ENCODE data around the gene CD46. TPM values are rescaled to one million over a fixed set of nuclear protein-coding genes. Genes with fewer than 3 reads are reported as not detected.

The CD46 gene
- total and polyA plus RNA-seq, 3 donors from 2014 or later, result 80.7 to 130 (median 107) TPM

DNA sequence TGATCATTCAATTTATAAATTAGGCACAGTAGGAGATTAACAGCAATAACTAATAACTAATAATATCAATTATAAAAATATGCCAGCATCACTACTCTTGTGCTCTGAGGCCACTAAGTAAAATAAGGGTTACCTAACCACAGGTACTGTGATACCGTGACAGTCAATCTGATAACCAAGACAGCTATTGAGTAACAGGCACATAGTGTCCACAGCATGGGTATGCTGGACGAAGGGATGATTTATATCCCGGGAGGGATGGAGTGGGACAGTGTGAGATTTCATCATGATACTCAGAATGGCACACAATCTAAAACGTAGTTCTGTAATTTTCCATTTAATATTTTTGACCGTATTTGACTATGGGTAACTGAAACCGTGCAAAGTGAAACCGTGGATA, 39.4 kb downstream of the CD46 start:
- TF ChIP-seq, protein P1, sequence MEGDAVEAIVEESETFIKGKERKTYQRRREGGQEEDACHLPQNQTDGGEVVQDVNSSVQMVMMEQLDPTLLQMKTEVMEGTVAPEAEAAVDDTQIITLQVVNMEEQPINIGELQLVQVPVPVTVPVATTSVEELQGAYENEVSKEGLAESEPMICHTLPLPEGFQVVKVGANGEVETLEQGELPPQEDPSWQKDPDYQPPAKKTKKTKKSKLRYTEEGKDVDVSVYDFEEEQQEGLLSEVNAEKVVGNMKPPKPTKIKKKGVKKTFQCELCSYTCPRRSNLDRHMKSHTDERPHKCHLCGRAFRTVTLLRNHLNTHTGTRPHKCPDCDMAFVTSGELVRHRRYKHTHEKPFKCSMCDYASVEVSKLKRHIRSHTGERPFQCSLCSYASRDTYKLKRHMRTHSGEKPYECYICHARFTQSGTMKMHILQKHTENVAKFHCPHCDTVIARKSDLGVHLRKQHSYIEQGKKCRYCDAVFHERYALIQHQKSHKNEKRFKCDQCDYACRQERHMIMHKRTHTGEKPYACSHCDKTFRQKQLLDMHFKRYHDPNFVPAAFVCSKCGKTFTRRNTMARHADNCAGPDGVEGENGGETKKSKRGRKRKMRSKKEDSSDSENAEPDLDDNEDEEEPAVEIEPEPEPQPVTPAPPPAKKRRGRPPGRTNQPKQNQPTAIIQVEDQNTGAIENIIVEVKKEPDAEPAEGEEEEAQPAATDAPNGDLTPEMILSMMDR (IDR thresholded peaks at IDR 0.05), result no peak
- TF ChIP-seq POLR2A (IDR thresholded peaks at IDR 0.05), result no peak
- DNase-seq, result no peak
- Histone ChIP-seq H3K27me3 (no peaks in the 10 kb centered on the region), H3K9me3 (no peaks in the 10 kb centered on the region), H3K27ac (no peak overlapping the region), H3K36me3 (ENCODE audit: low read depth, missing control alignments) (no peaks in the 10 kb centered on the region), H3K4me1 (no peaks in the 10 kb centered on the region), H3K4me3 (no peak overlapping the region)
- intact Hi-C loops (cut with DNase I; ENCODE audit: low total_unique reads), result no loop called here
- WGBS, 2 donors, result 87 to 91% methylated on average over 7 of the region's 7 CpGs

DNA sequence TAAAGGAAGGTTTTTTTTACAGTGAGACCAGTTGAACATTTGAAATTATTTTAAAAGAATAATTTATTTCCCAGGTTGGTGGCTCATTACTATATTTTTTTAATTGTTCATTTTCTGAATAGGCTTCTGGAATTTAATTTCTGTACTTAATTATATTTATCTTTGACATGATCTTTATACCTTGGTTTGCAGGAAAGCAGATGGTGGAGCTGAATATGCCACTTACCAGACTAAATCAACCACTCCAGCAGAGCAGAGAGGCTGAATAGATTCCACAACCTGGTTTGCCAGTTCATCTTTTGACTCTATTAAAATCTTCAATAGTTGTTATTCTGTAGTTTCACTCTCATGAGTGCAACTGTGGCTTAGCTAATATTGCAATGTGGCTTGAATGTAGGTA, 41.5 kb downstream of the CD46 start:
- no peaks in the 10 kb centered on the region for H3K9me3 ChIP-seq
- no peak overlapping the region for H3K4me3 ChIP-seq
- no peak for DNase-seq
- no peaks in the 10 kb centered on the region for H3K4me1 ChIP-seq
- intact Hi-C loops (cut with DNase I; ENCODE audit: low total_unique reads), result no loop called here
- no peaks in the 10 kb centered on the region for H3K36me3 ChIP-seq (ENCODE audit: low read depth, missing control alignments)
- no peak for TF ChIP-seq POLR2A (IDR thresholded peaks at IDR 0.05)
- TF ChIP-seq, protein P1 (IDR thresholded peaks at IDR 0.05), result no peak
- H3K27me3 ChIP-seq, result no peaks in the 10 kb centered on the region
- no peak overlapping the region for H3K27ac ChIP-seq

DNA sequence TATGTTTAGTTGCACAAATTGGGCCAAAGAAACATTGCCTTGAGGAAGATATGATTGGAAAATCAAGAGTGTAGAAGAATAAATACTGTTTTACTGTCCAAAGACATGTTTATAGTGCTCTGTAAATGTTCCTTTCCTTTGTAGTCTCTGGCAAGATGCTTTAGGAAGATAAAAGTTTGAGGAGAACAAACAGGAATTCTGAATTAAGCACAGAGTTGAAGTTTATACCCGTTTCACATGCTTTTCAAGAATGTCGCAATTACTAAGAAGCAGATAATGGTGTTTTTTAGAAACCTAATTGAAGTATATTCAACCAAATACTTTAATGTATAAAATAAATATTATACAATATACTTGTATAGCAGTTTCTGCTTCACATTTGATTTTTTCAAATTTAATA, 43.0 kb downstream of the CD46 start:
- no peak for DNase-seq
- Histone ChIP-seq H3K9me3 (no peaks in the 10 kb centered on the region), H3K27ac (no peak overlapping the region), H3K4me1 (no peaks in the 10 kb centered on the region), H3K4me3 (no peak overlapping the region), H3K36me3 (ENCODE audit: low read depth, missing control alignments) (no peaks in the 10 kb centered on the region), H3K27me3 (no peaks in the 10 kb centered on the region)
- 68 to 77% methylated on average over 2 of the region's 2 CpGs for WGBS, 2 donors
- intact Hi-C loops (cut with DNase I; ENCODE audit: low total_unique reads), result no loop called here
- TF ChIP-seq, protein P1 (IDR thresholded peaks at IDR 0.05), result no peak
- TF ChIP-seq POLR2A (IDR thresholded peaks at IDR 0.05), result no peak

DNA sequence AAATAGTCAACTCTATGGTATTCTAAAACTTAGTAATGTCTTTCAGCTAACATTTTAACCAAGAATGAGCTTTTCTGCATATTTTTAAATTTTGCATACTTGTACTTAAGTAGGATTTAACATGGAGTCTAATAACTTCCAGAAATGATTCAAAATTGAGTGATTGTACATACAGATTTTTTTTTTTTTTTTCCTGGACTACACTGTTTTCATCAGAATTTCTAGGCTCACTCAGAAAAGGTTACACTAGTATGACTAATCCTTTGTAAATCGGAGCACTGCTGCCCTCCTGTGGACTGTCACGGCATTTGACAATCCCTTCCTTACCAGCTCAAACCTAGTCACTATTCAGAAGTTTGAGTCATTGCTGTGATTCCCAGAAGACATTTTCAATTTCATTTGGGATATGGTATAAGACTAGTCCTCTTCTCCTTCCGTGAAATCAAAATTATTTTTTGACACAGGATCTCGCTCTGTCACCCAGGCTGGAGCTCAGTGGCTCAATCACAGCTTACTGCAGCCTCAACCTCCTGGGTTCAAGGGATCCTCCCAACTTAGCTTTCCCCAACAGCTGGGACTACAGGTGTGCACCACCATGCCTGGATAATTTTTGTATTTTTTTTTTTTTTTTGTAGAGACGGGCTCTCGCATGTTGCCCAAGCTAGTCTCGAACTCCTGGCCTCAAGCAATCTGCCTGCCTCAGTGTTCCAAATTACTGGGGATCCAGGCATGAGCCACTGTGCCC, 45.5 kb downstream of the CD46 start:
- no peak overlapping the region for H3K27ac ChIP-seq
- DNase-seq, result peak; percentile 91
- H3K4me1 ChIP-seq, result no peaks in the 10 kb centered on the region
- no peaks in the 10 kb centered on the region for H3K27me3 ChIP-seq
- intact Hi-C loops (cut with DNase I; ENCODE audit: low total_unique reads), result no loop called here
- H3K9me3 ChIP-seq, result no peaks in the 10 kb centered on the region
- 65 to 69% methylated on average over 7 of the region's 7 CpGs for WGBS, 2 donors
- no peak for TF ChIP-seq POLR2A (IDR thresholded peaks at IDR 0.05)
- TF ChIP-seq, protein P1 (IDR thresholded peaks at IDR 0.05), result peak; percentile 56 to 78 (median 70)
- H3K36me3 ChIP-seq (ENCODE audit: low read depth, missing control alignments), result no peaks in the 10 kb centered on the region
- no peak overlapping the region for H3K4me3 ChIP-seq

DNA sequence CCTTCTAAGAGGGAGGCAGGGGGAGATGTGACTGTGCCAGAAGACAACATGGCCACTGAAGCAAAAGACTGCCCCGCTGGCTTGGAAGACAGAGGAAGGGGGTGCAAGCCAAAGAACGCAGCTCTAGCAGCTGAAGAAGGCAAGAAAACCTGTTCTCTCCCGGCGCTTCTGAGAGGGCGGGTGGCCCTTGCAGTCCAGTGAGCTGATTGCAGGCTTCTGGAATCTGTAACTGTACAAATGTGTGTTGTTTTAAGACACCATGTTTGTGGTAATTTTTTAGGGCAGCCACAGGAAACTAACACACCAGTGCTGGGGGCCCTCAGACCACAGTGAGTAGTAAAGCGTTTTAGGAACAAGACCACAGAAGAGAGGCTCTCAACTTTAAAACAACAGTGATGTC, 47.0 kb downstream of the CD46 start:
- Histone ChIP-seq H3K36me3 (ENCODE audit: low read depth, missing control alignments) (no peaks in the 10 kb centered on the region), H3K4me3 (no peak overlapping the region), H3K27me3 (no peaks in the 10 kb centered on the region), H3K9me3 (no peaks in the 10 kb centered on the region), H3K27ac (no peak overlapping the region), H3K4me1 (no peaks in the 10 kb centered on the region)
- 69 to 74% methylated on average over 6 of the region's 6 CpGs for WGBS, 2 donors
- intact Hi-C loops (cut with DNase I; ENCODE audit: low total_unique reads), result no loop called here
- DNase-seq, result no peak
- TF ChIP-seq, protein P1 (IDR thresholded peaks at IDR 0.05), result no peak
- no peak for TF ChIP-seq POLR2A (IDR thresholded peaks at IDR 0.05)

Measured in testis (tissue), 3 donors.